ENCODE measurements around the gene SLC22A23.

GRCh38 chr6:3325210-3325609 lies 131.6 kb downstream of the SLC22A23 start:
- no peak for TF ChIP-seq CEBPB (IDR thresholded peaks at IDR 0.05)
- no peak for TF ChIP-seq EP300 (IDR thresholded peaks at IDR 0.05; ENCODE audit: borderline replicate concordance)
